HG03520 (cell line): Measurements from ENCODE around the gene FOXJ2.
"Not testable (repeated sequence)": the region's sequence is repeated elsewhere in the genome, so short reads cannot be mapped to it uniquely, and the experiment has no call there.

Experiments
- ATAC-seq: cut with Tn5 transposase; IDR thresholded peaks from one replicate; pipeline ENCODE4 v1.9.1; 2021; ENCODE audit warnings: mild to moderate bottlenecking, moderate library complexity; ENCODE audit not compliant: unreplicated experiment

Gene FOXJ2

DNA sequence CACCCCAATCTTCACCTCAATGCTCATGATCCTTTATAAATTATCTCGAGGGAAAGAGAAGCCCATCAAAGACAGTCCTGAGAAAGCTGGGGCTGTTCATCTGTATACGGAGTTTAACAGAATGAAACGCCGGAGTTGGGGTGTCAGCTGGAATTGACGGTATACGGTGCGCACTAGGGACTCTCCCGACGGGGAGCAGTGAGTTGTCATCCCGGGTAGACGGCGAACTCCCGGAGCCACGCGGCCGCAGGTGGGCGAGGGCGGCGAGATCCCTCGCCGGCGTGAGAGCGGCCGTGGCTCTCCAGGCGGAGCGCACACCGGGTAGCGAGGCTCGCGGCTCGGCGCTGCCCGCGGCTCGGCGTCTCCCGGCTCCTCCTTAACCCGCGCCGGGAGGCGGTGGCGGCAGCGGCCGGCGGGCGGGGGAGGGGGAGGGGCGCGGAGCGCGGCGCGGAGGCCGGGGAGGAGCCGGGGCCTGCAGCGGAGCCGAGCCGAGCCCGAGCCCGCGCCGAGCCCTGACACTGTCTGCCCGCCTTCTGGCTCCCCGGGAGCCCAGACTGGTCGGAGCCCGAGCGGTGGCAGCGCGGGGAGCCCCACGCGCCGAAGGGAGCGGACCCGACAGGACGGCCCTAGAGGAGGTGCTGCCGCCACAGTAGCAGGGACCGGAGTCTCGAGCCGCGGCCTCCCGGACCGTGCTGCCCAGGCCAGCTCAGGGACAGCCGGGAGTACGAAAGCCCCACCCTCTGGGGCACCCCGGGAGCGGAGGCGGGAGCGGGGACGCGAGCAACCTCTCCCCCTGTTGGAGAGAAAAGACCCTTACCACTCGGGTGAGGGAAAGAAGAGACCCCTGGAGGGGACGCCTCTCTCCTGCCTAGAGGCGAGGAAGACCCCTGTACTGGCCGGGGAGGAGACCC lies at the start of gene FOXJ2:
TSS of gene FOXJ2 (plus strand) at position 475 of the 911 bp plus-strand sequence. CDS start 7,117 bp downstream, outside the sequence.
- ATAC-seq = peak; percentile 59

DNA sequence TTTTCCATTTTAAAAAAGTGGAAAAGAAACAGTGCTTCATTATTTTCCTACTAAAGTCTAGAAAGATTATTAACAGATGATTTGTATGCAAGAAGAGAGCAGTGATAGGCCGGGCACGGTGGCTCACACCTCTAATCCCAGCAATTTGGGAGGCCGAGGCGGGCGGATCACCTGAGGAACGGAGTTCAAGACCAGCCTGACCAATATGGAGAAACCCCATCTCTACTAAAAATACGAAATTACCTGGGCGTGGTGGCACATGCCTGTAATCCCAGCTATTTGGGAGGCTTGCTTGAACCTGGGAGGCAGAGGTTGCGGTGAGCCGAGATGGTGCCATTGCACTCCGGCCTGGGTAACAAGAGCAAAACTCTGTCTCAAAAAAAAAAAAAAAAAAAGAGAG lies 49.5 kb upstream of the FOXJ2 start:
- ATAC-seq = not testable (repeated sequence)

DNA sequence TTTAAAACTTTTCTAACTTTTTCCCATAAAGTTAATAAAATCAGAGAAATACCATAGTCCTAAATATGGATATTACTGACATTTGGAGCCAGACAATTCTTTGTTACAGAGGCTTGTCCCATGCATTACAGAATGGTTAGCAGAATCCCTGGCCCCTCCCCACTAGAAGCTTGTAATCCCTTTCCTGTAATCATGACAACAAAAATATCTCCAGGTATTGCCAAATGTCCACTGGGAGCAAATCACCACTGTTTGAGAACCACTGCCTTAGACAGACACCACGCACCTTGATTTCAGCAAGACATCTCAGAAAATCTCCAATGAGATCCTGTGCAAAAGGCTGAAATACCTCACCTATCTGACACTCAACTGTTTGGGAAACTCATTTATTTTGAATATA lies 49.1 kb upstream of the FOXJ2 start:
- ATAC-seq = not testable (repeated sequence)

DNA sequence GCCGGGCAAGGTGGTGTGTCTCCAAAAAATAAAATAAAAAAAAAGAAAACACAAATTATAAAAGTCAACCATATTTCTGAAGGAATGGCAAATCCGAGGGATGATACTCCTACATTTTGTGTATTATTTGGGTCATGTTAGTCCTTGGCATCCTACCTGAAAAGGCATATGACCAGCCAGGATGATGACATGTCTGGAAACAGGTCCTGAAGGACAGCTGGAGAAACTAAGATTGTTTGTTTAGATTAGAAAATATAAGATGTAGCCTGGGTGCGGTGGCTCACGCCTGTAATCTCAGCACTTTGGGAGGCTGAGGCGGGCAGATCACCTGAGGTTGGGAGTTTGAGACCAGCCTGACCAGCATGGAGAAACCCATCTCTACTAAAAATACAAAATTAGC lies 47.6 kb upstream of the FOXJ2 start:
- ATAC-seq = no peak

DNA sequence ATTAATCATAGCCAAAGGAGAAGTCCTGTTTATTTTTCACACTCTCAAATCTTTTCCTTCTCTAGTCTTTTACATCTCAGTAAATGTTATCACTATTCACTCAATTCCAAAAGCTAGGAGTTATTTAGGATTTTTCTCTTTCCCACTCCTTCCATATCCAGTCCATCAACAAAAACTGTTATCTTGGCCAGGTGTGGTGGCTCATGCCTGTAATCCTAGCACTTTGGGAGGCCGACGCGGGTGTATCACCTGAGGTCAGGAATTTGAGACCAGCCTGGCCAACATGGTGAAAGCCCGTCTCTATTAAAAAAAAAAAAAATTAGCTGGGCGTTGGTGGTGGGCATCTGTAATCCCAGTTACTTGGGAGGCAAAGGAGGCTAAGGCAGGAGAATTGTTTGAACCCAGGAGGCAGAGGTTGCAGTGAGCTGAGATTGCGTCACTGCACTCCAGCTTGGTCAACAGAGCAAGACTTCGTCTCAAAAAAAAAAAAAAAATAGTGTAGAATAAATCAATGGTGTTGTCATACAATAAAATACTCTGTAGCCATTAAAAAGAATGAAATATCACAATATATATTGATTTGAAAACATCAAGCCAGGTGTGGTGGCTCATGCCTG lies 46.6 kb upstream of the FOXJ2 start:
- ATAC-seq = no peak

DNA sequence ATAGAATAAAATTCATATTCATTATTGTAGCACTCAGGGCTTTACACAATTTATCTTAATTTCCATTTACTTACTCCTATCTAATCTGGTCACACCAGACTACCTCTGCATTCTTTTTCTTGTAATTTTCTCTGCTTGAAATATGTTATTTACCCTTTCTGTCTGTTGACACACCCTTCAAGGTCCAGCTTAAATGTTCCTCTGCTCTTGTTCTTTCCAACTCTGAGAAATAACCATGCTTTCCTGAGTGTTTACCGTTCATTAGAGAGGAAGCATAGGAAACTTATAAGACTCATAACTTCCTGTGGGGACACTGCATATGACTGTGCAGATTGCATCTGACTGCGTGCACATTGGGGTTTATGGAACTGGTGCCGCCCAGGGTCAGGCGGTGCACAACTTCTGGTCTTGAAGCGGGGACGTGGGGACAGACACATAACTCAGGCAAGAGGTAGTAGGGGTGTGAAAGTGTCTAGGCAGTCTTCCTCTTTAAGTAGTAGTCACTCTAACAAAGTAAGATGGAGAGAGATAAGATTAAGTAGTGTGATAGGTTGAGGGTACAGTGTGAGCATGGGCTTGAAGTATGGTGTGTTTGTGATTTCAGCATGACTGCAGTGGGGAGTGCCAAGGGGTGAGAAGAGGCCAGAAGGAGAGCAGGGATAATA lies 42.6 kb upstream of the FOXJ2 start:
- ATAC-seq = no peak

DNA sequence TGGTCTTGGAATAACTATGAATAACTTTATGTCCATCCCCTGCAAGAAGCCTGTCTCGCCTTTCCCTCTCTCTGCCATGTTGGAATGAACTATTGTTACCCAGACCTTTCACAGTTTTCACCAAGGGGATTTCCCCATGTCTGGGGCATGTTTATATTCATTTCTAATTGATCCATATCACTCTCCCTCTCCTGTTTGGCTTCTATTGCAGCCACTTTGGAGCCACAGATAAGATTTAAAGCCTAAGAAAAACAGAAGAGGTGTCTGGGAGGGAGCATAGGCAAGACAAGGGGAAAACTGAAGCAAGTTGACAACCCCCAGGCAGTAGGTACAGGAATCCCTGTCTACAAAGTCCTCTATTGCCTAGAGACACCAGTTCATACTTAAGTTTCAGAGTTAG lies 41.0 kb upstream of the FOXJ2 start:
- ATAC-seq = no peak

DNA sequence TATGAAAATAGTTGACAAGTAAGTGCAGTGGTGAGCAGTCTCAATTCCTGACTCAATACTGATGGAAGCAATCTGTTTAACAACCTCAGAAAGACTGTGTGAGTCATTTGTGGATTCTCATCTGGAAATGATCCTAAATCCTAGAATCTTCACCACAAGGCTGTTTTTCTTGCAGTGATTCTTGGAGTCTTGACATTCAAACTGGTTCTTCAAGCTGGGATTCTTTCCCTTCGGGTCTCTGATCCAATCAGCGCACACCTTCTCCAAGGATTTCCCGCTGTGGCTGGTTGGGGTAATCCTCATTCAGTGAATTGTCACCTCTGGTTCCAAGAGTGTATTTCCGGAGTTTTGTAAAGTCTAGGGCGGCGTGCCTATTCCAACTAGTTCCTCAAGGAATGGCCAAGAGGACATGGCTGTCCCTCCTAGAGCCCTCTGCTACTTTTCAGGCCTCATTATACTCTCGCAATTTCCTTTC lies 37.7 kb upstream of the FOXJ2 start:
- peak; percentile 11 for ATAC-seq

DNA sequence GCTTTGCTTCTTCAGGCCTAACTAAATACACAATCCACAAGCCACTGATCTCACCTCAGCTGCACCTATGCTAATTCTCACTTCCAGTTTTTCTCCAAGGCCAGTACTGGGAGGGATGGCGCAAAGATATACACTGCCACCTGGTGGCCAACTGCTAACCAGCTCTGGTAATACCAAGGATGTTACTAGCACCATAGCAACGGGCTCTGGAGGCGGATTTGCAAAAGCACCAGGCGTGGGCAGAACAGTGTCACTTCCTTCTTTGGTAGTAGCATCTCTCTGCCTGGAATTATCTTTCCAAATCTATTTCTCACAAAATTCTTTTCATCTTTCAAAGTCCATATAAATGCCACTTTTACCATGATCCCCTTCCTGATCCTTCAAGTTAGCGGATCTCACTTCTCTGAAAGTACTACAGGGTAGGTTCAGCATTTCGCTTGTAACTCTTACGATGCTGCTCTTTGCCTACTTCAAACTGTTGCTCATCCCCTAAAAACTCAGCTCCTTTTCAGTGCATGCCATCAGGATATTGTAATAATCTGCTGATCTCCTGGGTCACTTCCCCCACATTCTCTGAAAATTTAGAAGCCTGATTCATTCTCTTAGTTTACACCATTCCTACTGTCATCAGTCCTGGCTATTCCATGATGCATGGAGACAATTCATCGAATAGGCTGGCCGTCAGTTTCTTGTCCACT lies 37.1 kb upstream of the FOXJ2 start:
- ATAC-seq = peak; percentile 97

DNA sequence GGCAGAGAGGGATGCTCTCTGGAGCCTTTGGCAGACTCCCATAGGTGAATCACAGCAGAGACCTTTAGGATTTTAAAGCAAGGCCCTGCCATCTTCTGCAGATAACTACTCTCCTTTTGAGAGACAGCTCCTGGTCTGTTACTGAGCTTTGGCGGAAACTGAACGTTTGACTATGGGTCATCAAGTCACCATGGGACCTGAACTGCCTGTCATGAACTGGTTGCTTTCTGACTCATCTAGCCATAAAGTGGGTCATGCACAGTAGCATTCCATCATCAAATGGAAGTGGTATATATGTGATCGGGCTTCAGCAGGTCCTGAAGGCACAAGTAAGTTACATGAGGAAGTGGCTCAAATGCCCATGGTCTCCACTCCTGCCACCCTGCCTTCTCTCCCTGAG lies 31.7 kb upstream of the FOXJ2 start:
- not testable (repeated sequence) for ATAC-seq

DNA sequence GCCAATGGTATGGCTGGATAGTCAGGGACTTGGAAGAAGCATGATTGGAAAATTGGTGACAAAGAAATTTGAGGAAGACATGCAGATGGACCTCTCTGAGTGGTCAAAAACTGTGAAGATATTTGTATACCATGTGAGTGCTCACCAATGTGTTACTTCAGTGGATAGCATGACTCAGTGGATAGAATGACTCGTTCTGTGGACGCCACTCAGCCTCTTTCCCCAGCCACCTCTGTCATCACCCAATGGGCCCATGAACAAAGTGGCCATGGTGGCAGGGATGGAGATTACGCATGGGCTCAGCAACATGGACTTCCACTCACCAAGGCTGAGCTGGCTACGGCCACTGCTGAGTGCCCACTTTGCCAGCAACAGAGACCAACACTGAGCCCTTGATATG lies 31.0 kb upstream of the FOXJ2 start:
- ATAC-seq = not testable (repeated sequence)

DNA sequence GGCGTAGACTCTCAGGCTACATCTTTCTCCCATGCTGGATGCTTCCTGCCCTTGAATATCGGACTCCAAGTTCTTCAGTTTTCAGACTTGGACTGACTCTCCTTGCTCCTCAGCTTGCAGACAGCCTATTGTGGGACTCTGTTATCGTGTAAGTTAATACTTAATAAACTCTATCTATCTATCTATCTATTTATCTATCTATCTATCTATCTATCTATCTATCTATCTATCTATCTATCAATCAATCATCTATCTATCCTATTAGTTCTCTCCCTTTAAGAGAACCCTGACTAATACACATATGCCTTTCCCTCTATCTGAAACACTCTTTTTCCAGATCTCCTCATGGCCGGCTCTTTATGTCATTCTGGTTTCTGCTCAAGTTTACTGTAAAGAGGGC lies 27.6 kb upstream of the FOXJ2 start:
- ATAC-seq = not testable (repeated sequence)

DNA sequence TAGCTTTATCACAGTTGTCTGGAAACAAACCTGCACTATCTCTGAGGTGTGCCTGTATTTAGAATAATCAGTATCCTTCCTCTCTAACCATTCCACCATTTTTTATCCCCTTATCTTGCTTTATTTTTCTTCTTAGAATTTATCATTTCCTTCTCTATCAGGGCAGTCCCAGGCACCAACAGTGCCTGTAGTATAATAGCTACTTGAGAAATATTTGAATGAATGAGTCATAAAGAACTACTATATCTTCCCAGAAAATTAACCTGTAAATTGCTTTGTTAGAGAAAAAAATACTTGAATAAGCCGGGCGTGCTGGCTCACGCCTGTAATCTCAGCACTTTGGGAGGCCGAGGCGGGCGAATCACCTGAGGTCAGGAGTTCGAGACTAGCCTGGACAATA lies 21.2 kb upstream of the FOXJ2 start:
- ATAC-seq = no peak

DNA sequence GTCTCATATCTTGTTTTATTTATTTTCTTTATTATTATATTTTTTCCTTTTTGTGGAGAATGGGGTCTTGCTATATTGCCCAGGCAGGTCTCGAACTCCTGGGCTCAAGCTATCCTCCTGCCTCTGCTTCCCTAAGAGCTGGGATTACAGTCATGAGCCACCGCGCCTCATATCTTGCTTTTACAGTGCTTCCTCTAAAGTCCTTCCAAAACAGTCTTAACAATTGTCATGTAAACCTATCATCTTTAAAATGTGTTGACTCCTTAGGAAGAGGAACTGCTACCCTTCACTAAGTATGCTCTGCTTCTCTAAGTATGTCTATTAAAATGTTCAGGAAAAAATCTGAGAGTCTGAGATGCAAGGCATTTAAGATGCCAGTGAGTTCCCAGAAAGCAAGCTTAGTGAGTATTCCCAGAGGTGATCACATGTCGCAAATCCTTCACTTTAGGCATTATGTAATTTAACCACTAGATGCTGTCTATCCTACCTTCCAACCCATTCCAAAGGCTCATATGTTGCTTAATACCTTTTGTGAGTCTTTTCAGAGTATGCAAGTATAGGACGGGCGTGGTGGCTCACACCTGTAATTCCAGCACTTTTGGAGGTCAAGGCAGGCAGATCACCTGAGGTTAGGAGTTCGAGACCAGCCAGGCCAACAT lies 19.7 kb upstream of the FOXJ2 start:
- no peak for ATAC-seq

DNA sequence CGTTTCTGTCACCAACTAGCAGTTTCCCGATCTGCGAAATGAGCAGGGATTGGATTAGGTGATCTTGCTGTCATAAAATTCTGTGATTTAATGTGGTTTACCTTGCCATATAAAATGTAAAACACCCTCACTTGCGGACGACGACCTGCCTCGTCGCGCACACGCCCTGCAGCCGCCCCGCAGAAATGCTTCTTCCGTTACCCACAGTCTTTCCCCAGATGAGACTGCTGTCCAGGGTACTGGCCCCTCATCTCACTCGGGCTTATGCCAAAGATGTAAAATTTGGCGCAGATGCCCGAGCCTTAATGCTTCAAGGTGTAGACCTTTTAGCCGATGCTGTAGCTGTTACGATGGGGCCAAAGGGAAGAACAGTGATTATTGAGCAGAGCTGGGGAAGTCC lies 17.7 kb upstream of the FOXJ2 start:
- ATAC-seq = no peak

DNA sequence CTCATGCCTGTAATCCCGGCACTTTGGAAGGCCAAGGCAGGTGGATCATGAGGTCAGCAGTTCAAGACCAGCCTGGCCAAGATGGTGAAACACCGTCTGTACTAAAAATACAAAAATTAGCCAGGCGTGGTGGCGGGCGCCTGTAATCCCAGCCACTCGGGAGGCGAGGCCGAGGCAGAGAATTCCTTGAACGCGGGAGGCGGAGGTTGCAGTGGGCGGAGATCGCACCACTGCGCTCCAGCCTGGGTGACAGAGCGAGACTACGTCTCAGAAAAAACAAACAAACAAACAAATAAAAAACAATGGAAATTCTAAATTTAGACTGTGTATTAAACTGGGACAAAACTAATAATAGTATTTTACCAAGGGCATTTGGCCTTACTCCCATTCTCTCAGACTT lies 14.3 kb upstream of the FOXJ2 start:
- not testable (repeated sequence) for ATAC-seq

DNA sequence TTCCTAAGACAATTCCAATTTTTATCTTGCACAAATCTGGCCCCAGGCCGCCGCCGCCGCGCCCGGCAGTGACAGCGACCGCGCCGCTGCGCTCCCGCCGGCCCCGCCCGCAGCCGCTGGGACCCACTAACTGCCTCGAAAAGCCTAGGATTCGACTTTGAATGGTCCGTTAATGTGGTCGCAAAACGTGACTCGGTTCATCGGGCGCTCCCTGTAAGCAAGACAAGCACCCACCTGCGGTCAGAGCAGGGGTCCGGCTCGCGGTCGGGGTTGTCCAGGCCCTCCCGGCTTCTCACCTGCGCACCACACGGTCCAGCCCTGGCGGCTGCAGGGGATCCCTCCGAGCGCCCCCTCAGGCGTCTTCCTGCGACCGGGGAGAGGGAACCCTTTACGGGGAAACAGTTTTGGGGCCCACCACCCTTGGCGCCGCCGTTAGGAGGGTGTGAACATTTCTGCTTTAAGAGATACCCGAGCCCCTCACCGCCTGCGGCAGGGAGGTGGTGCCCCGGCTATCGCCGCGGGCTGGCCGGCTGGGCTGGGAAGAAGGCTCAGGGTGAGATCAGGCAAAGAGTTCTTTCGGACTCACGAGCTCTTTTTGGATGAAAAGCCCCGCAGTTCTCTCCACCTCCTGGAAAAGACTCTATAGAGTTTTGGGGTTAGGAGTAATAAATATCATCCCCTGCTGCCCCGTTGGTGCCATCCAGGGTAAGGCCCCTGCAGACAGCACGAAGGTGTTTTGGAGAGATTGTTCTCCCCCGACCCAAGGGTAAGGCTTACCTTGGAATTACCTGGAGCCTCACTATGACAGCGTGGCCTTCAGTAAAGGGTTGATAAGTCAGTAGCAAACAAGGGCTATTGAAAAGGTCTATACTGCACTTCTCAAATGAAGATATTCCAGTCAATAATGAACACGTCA lies 13.6 kb upstream of the FOXJ2 start:
- no peak for ATAC-seq

DNA sequence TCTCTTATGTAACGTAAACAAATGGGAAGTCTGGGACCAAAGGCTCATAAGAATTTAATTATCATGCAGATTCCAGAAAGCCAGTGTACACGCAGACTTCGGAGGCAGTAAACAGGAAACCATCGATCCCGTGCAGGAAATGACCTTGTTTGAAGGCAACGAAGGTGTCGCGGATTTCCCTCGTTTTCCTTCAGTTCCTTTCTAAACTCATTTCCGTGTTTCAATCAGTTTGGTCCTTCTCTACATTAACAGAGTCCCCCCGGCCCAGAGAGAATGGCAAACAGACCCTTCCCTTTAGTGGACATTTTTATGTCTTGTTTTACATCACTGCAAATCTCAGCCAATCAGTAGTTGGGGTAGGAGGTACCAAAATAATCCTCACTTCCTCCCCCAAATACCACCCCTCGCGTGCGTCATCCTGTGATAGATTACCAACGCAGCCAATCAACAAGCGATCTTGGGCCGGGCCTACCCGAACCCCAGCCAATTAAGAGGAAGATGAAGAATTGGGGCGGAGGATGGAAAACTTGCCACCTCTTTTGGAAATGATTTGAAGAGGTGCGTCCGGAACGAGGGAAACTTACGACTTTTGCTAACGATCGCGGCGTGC lies 6.1 kb upstream of the FOXJ2 start:
- ATAC-seq = peak; percentile 95

DNA sequence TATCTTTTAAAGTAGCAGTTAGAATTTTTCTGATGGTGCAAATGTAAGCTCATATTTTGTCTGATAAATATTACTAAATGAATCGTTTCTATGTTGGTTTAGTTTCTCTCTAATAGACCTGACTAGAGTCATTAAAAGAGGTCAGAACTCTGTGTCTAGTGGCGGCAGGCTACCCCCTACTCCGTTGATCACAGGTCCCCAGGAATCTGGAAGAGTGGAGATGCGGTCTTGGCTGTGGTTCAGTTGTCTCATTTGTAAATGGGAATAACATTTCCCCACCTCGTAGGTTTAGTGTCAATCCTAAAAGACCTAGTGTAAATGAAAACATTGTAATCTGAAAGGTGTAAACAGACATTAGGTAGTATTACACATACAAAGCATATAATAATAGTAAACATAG lies 4.7 kb upstream of the FOXJ2 start:
- no peak for ATAC-seq
